Measurements from ENCODE around the gene DSP. TPM values are rescaled to one million over a fixed set of nuclear protein-coding genes. Genes with fewer than 3 reads are reported as not detected.

The DSP gene
- total RNA-seq, 2 experiments from 2014 or later = 0.22 TPM; not detected in 1

DNA sequence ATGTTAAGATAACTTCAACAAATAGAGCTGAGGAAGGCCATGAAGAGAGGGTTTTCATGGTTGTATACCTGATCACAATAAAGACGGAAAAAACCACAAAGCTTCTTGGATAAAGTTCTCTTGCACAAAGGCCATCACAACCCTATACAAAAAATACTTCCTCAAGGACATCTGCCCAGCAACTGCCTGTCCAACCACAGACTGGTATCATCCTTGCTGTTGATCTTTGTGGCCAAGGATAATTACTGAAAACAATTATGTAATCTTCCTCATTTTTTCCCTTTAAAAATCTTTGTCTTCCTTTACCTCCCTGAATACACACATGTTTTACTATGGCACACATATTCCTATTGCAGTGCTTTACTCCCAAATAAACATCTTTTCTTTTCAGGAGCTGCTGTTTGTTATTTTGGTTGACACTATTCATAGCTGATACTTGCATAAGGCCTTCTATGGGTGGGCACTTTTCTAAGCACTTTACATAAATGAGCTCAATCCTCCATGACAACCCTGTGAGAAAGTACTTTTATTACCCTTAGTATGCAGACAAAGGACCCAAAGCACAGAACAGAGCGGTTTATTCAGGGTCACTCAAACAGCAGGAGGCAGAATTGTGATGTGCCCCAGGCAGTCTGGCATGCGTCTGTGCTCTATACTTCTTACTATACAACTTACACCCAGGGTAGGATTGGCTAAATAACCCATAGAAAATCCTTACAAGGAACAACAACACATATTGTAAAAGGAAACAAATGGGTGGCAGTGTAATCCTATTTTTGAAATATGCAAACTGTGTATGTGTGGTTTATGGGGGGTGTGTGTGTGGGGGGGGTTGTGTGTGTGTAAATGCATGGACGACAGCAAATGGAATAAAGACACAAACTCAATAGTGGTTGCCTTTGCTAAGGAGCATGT, 83.6 kb downstream of the DSP start:
- Mint-ChIP-seq H3K9me3 (no peaks in the 10 kb centered on the region), H3K27ac (no peak overlapping the region), H3K27me3 (ENCODE audit: low read depth) (peaks cover 5% of the 10 kb centered on the region), H3K4me1 (ENCODE audit: low read depth) (no peaks in the 10 kb centered on the region), H3K36me3 (ENCODE audit: low read depth) (no peaks in the 10 kb centered on the region), H3K4me3 (no peak overlapping the region)
- CTCF ChIA-PET = no interaction called here
- intact Hi-C loops (cut with micrococcal nuclease) = no loop called here
- DNase-seq = no peak

DNA sequence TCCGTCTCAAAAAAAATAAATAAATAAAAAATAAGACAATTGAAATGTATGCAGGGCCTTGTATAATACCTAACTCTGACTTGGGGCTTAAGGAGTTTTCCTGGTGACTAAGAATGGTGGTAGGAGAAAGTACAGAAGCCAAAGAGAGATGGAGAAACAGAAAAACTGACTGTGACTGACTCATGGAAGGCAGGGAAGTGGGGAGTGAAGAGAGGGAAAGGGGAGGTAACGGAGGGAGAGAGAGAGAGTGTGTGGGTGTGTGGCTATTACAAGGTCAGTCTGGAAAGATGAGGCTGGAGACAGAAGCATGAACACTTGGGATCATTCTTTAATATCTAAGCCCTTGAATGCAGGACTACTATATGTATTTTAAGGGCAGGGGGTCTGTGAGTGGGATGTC, 87.0 kb downstream of the DSP start:
- intact Hi-C loops (cut with micrococcal nuclease) = no loop called here
- DNase-seq = no peak
- Mint-ChIP-seq H3K27ac (no peak overlapping the region), H3K9me3 (no peaks in the 10 kb centered on the region), H3K27me3 (ENCODE audit: low read depth) (peaks cover 4% of the 10 kb centered on the region), H3K4me1 (ENCODE audit: low read depth) (no peaks in the 10 kb centered on the region), H3K36me3 (ENCODE audit: low read depth) (no peaks in the 10 kb centered on the region), H3K4me3 (no peak overlapping the region)
- CTCF ChIA-PET = interaction anchor here (0.6 kb wide), 1 partner anchor 204 kb away, joined by 4 read pairs; no protein-coding TSS in a partner anchor

DNA sequence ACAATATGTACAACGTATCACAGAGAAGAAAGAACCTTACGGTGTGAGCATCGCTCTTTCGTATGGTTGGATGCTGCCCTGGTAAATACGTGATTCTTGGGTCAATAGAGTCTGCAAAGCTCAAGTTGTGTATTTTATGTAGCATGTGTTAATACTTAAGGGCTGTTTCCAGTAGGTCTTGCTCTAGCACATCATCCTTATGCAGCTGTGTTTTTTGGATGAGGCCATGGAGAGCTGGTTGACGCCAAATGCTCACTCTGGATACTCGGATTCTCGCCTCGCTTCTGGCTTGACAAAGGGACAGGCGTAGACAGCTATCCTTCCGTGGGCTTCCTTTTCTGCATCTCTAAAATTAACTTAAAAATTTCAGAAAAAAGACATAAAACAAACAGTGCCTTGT, 87.4 kb downstream of the DSP start:
- Mint-ChIP-seq H3K4me3 (no peak overlapping the region), H3K27ac (no peak overlapping the region), H3K27me3 (ENCODE audit: low read depth) (peaks cover 3% of the 10 kb centered on the region), H3K4me1 (ENCODE audit: low read depth) (no peaks in the 10 kb centered on the region), H3K9me3 (no peaks in the 10 kb centered on the region), H3K36me3 (ENCODE audit: low read depth) (no peaks in the 10 kb centered on the region)
- CTCF ChIA-PET = interaction anchor here (0.6 kb wide), 1 partner anchor 204 kb away, joined by 4 read pairs; no protein-coding TSS in a partner anchor
- DNase-seq = no peak
- intact Hi-C loops (cut with micrococcal nuclease) = no loop called here

DNA sequence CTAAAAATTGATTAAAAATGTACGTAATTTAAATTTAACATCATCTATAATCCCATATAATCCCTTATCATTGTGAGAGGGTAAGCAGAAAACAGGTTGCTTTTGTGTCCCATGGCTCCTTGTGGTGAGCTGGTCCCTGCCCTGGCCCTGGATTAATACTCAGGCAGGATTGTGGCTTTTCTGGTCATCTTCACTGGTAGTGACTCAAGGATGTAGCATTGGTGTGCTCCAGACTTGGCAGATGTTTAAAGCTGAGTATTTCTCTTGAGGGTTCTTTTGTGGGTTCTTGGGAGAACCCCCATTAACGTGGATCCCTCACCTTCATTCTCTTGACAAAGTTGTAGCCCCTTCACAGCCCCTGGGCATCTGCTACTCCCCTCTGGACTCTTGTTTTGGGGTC, 87.8 kb downstream of the DSP start:
- CTCF ChIA-PET = no interaction called here
- H3K4me1 Mint-ChIP-seq (ENCODE audit: low read depth) = no peaks in the 10 kb centered on the region
- no peak overlapping the region for H3K4me3 Mint-ChIP-seq
- DNase-seq = no peak
- H3K9me3 Mint-ChIP-seq = no peaks in the 10 kb centered on the region
- no peak overlapping the region for H3K27ac Mint-ChIP-seq
- no peaks in the 10 kb centered on the region for H3K36me3 Mint-ChIP-seq (ENCODE audit: low read depth)
- H3K27me3 Mint-ChIP-seq (ENCODE audit: low read depth) = peaks cover 3% of the 10 kb centered on the region
- intact Hi-C loops (cut with micrococcal nuclease) = no loop called here

DNA sequence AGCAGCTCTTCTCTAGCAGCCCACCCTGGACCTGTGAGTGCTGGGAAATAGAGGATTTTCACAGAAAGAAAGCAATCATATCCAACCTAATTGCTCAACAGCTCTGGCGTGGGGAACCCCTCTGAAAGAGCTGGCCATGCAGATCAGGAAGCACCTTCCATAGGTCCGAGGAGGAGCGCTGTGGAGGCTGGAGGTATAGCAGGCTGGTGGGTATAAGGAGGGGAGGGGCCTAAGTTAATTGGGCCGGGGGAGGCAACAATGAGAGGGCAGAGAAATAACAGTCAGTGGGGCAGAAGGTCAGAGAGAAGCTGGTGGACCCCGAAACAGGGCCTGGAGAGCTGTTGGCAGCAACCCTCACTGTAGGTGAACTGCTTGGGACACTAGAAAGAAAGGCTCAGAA, 89.3 kb downstream of the DSP start:
- CTCF ChIA-PET = interaction anchor here (0.7 kb wide), 1 partner anchor 218 kb away, joined by 3 read pairs; no protein-coding TSS in a partner anchor
- no peak overlapping the region for H3K27ac Mint-ChIP-seq
- no peaks in the 10 kb centered on the region for H3K9me3 Mint-ChIP-seq
- H3K36me3 Mint-ChIP-seq (ENCODE audit: low read depth) = no peaks in the 10 kb centered on the region
- H3K27me3 Mint-ChIP-seq (ENCODE audit: low read depth) = peaks cover 3% of the 10 kb centered on the region
- no peak overlapping the region for H3K4me3 Mint-ChIP-seq
- H3K4me1 Mint-ChIP-seq (ENCODE audit: low read depth) = no peaks in the 10 kb centered on the region
- intact Hi-C loops (cut with micrococcal nuclease) = no loop called here
- no peak for DNase-seq

DNA sequence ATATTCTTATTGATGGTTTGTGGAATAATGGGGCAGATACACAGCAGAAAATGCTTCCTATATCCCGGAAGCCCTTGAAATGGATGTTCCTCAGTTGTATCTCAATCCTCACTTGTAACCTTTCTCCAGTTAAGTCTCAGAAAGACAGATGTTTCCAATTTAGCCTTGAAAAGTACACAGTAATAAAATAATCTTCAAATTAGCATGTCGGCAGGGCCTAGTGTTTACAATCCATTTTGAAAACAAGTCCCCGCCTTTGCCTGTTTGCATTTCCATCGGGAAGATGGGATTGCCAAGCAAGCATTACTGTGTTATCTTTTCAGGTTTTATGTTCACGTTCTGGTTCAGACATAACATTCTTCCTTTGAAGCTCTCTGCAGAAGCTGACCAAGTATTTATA, 90.0 kb downstream of the DSP start:
- DNase-seq = no peak
- intact Hi-C loops (cut with micrococcal nuclease) = no loop called here
- no peak overlapping the region for H3K4me3 Mint-ChIP-seq
- no peaks in the 10 kb centered on the region for H3K36me3 Mint-ChIP-seq (ENCODE audit: low read depth)
- H3K9me3 Mint-ChIP-seq = no peaks in the 10 kb centered on the region
- no peak overlapping the region for H3K27ac Mint-ChIP-seq
- no peaks in the 10 kb centered on the region for H3K4me1 Mint-ChIP-seq (ENCODE audit: low read depth)
- CTCF ChIA-PET = no interaction called here
- H3K27me3 Mint-ChIP-seq (ENCODE audit: low read depth) = no peaks in the 10 kb centered on the region

DNA sequence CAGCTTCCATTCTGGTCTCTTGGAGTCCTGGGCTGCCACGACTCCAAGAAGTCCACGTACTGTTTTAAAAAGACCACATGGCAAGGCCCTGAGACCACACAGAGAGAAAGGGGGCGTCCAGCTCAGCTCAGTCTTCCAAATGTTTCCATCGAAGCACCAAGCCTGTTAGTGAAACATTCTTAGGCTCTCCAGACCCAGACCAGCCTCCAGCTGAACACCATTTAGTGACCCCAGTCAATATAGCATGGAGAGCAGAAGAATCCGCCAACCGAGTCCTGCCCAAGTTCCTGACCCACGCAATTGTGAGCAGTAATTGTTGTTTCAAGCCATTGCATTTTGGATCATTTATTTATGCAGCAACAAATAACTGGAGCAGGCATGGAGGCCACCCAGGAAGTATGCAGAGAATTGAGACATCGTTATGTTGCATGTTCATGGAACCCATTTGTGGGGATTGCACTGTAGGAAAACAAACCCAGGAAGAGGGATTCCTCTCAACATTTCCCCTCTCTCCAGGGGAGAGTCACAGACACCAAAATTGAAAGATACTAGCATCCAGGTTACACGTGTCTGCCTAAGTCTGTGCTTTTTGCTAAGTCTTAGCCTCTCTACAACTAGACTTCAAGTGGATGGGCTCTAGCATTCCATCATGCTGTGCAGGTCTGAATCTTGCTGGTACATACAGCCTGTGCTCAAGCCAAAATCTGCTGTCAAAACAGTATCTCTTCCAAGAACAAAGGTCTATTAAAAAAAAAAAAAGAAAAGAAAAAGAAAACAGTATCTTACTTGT, 91.2 kb downstream of the DSP start:
- H3K4me1 Mint-ChIP-seq (ENCODE audit: low read depth) = no peaks in the 10 kb centered on the region
- CTCF ChIA-PET = no interaction called here
- H3K36me3 Mint-ChIP-seq (ENCODE audit: low read depth) = no peaks in the 10 kb centered on the region
- no peak overlapping the region for H3K4me3 Mint-ChIP-seq
- H3K27ac Mint-ChIP-seq = no peak overlapping the region
- H3K9me3 Mint-ChIP-seq = no peaks in the 10 kb centered on the region
- no peak for DNase-seq
- H3K27me3 Mint-ChIP-seq (ENCODE audit: low read depth) = no peaks in the 10 kb centered on the region
- intact Hi-C loops (cut with micrococcal nuclease) = no loop called here

GRCh38 chr6:7633361-7633760, 91.9 kb downstream of the DSP start:
- intact Hi-C loops (cut with micrococcal nuclease) = no loop called here
- Mint-ChIP-seq H3K4me3 (no peak overlapping the region), H3K36me3 (ENCODE audit: low read depth) (no peaks in the 10 kb centered on the region), H3K4me1 (ENCODE audit: low read depth) (no peaks in the 10 kb centered on the region), H3K27ac (no peak overlapping the region), H3K27me3 (ENCODE audit: low read depth) (no peaks in the 10 kb centered on the region), H3K9me3 (no peaks in the 10 kb centered on the region)
- no peak for DNase-seq
- CTCF ChIA-PET = no interaction called here

DNA sequence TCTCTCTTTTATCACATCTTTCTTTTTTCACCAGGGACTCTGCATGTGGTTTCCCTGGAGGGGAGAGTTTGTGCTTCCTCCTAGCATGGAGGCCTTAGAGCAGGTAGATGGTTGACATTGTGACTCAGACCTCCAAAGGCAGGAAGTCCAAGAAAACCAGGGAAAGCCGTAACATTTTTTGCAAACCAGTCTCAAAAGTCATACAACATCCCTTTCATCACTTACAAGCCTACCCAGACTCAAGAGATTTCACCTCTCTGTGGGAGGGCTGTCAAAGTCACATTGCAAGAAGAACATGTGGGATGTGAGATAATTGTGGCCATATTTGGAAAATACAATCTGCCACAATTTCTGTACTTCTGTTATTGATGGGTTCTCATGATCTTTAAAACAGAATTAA, 94.7 kb downstream of the DSP start:
- CTCF ChIA-PET = no interaction called here
- H3K4me3 Mint-ChIP-seq = no peak overlapping the region

More for the DNA sequence above, 94.7 kb downstream of the DSP start:
- intact Hi-C loops (cut with micrococcal nuclease) = no loop called here
- Mint-ChIP-seq H3K27ac (no peak overlapping the region), H3K4me1 (ENCODE audit: low read depth) (no peaks in the 10 kb centered on the region), H3K36me3 (ENCODE audit: low read depth) (no peaks in the 10 kb centered on the region), H3K9me3 (no peaks in the 10 kb centered on the region), H3K27me3 (ENCODE audit: low read depth) (no peaks in the 10 kb centered on the region)
- DNase-seq = no peak

Other genes starting within 250 kb of the DSP start
- gene SSR1, start 228.5 kb upstream of the DSP start, total RNA-seq = 100 to 1,000 TPM; 116 to 121 TPM
- gene CAGE1, start 151.9 kb upstream of the DSP start, total RNA-seq = under 1 TPM; 0.25 to 0.26 TPM
- 10 to 100 TPM; 33.8 to 38.5 TPM for gene RIOK1, start 151.9 kb upstream of the DSP start, total RNA-seq
- 10 to 100 TPM; 22.7 to 22.8 TPM for gene SNRNP48, start 48.5 kb downstream of the DSP start, total RNA-seq
- gene BMP6, start 184.4 kb downstream of the DSP start, total RNA-seq = under 1 TPM; 0.32 to 0.36 TPM

Data from activated naive CD4-positive, alpha-beta T cell treated with anti-CD3 and anti-CD28 coated beads for 36 hours (primary cell).